Glutamatergic neuron (in vitro differentiated cells): Measurements from ENCODE around the gene GPR78. TPM values are rescaled to one million over a fixed set of nuclear protein-coding genes. Genes with fewer than 3 reads are reported as not detected.

Source experiments
- DNase-seq: peaks from one replicate; pipeline ENCODE4 v3.0.0; 2022
- H3K27ac Mint-ChIP-seq: one replicate; pipeline ENCODE4 v1.8.0; 2020; ENCODE audit warnings: mild to moderate bottlenecking, mixed read lengths, inconsistent platforms; ENCODE audit not compliant: unreplicated experiment
- H3K27me3 Mint-ChIP-seq: one replicate; pipeline ENCODE4 v1.8.0; 2020; ENCODE audit warnings: mild to moderate bottlenecking, moderate library complexity, mixed read lengths, inconsistent platforms; ENCODE audit not compliant: unreplicated experiment
- H3K36me3 Mint-ChIP-seq: one replicate; pipeline ENCODE4 v1.8.0; 2020; ENCODE audit warnings: mild to moderate bottlenecking, mixed read lengths, inconsistent platforms; ENCODE audit not compliant: unreplicated experiment
- H3K4me1 Mint-ChIP-seq: one replicate; pipeline ENCODE4 v1.8.0; 2020; ENCODE audit warnings: mild to moderate bottlenecking, low read depth, mixed read lengths, inconsistent platforms; ENCODE audit not compliant: unreplicated experiment
- H3K4me3 Mint-ChIP-seq: one replicate; pipeline ENCODE4 v1.8.0; 2020; ENCODE audit warnings: mild to moderate bottlenecking, mixed read lengths, inconsistent platforms; ENCODE audit not compliant: unreplicated experiment
- H3K9me3 Mint-ChIP-seq: one replicate; pipeline ENCODE4 v1.8.0; 2020; ENCODE audit warnings: mild to moderate bottlenecking, moderate library complexity, mixed read lengths, inconsistent platforms; ENCODE audit not compliant: unreplicated experiment
- total RNA-seq: library from RNA; stranded (reverse); fragmentation: NEBNext Ultra II Directional; extraction: Animal tissue kit (Norgen Biotek cat#: 25700); gene quantifications from one replicate; pipeline ENCODE4 v1.2.1, GENCODE V29; 2021; ENCODE audit not compliant: unreplicated experiment
- TF ChIP-seq, protein P1 (sequence below): fragments of 200-600 bp; sonication (generic); IDR thresholded peaks from one replicate; pipeline ENCODE4 v1.5.0; 2021; ENCODE audit not compliant: partially characterized antibody, unreplicated experiment

The GPR78 gene
- total RNA-seq, 1 donor from 2014 or later, result 0.17 TPM

- TF ChIP-seq, protein P1, sequence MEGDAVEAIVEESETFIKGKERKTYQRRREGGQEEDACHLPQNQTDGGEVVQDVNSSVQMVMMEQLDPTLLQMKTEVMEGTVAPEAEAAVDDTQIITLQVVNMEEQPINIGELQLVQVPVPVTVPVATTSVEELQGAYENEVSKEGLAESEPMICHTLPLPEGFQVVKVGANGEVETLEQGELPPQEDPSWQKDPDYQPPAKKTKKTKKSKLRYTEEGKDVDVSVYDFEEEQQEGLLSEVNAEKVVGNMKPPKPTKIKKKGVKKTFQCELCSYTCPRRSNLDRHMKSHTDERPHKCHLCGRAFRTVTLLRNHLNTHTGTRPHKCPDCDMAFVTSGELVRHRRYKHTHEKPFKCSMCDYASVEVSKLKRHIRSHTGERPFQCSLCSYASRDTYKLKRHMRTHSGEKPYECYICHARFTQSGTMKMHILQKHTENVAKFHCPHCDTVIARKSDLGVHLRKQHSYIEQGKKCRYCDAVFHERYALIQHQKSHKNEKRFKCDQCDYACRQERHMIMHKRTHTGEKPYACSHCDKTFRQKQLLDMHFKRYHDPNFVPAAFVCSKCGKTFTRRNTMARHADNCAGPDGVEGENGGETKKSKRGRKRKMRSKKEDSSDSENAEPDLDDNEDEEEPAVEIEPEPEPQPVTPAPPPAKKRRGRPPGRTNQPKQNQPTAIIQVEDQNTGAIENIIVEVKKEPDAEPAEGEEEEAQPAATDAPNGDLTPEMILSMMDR, result no peak
- H3K27me3 Mint-ChIP-seq, result peaks cover 1% of the 10 kb centered on the region
- H3K4me3 Mint-ChIP-seq, result no peak overlapping the region
- no peaks in the 10 kb centered on the region for H3K36me3 Mint-ChIP-seq
- H3K4me1 Mint-ChIP-seq, result no peaks in the 10 kb centered on the region
- peak; percentile 7 for DNase-seq
- no peak overlapping the region for H3K27ac Mint-ChIP-seq
- H3K9me3 Mint-ChIP-seq, result peaks cover 3% of the 10 kb centered on the region
These were observed 21.9 kb upstream of the GPR78 start for GRCh38 chr4:8558080-8558960.

DNA sequence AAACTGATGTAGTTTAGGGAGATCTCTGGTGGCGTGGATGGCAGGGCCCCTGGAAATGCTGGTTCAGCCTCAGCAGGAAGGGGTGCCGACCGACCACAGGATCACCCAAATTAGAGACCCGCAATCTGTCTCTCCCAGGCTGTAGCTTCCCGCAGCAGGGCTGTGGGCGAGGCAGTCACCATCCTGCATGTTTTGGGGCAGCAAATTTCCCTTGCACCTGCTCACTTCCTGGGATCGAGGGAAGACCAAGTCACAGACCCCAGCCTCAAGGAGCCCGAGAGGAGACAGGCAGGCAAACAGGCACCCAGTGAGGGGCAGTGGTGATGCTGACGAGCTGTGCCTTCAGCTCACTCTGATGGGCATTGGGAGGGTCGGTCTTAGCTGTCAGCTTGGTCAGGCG, 21.2 kb upstream of the GPR78 start:
- TF ChIP-seq, protein P1, result no peak
- H3K27ac Mint-ChIP-seq, result no peak overlapping the region
- peaks cover 1% of the 10 kb centered on the region for H3K27me3 Mint-ChIP-seq
- no peaks in the 10 kb centered on the region for H3K4me1 Mint-ChIP-seq
- H3K36me3 Mint-ChIP-seq, result no peaks in the 10 kb centered on the region
- H3K9me3 Mint-ChIP-seq, result peaks cover 3% of the 10 kb centered on the region
- no peak overlapping the region for H3K4me3 Mint-ChIP-seq
- no peak for DNase-seq

GRCh38 chr4:8559524-8560264, 20.5 kb upstream of the GPR78 start:
- Mint-ChIP-seq H3K4me1 (no peaks in the 10 kb centered on the region), H3K27me3 (peaks cover 1% of the 10 kb centered on the region), H3K9me3 (peaks cover 3% of the 10 kb centered on the region), H3K36me3 (no peaks in the 10 kb centered on the region), H3K4me3 (no peak overlapping the region), H3K27ac (no peak overlapping the region)
- DNase-seq, result peak; percentile 2
- TF ChIP-seq, protein P1, result no peak

DNA sequence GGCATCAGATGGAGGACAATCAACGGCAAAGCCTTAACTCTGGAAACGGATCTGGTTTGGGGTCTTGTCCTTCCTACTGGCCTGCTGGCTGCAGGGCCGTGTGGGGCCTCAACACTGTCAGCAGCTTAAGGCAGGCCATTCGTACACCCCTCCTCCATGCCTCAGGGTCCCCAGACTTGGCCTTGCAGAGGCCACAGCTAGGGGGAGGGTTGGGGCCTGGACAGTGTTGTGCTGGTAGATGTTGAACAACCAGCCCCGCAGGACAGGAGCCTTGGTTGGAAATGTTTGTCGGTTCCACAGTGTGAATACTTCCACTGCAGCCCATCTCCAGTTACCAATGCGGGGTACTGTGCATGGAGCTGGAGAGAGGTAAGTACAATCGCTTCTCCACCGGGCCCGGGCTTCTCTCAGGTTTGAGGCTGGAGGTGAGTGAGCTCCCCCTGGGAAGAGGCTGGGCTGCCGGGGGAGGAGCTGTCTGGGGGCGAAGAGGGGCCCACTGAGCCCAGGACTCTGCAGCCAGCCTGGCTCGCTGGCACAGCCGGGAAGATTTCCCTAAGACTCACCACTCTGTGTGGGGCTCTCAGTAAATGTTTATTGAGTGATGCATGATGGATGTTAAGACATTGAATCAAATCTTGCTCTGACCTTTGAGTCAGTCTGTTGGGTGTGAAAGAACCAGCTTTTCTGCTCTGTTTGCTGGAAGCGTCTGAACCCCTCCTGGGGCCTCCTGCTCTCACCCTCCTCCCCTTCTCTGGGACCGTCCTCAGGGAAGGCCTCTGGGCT, 19.7 kb upstream of the GPR78 start:
- DNase-seq, result peak; percentile 11
- no peaks in the 10 kb centered on the region for H3K36me3 Mint-ChIP-seq
- no peaks in the 10 kb centered on the region for H3K4me1 Mint-ChIP-seq
- TF ChIP-seq, protein P1, result no peak
- H3K4me3 Mint-ChIP-seq, result no peak overlapping the region
- peaks cover 3% of the 10 kb centered on the region for H3K9me3 Mint-ChIP-seq
- no peak overlapping the region for H3K27ac Mint-ChIP-seq
- peaks cover 1% of the 10 kb centered on the region for H3K27me3 Mint-ChIP-seq
